Hepatocyte (in vitro differentiated cells): Measurements from ENCODE around the gene CCDC158.

ENCODE experiments used
- CTCF ChIP-seq: fragments of 200-600 bp; sonication (generic); IDR thresholded peaks from 2 replicates; pipeline ENCODE4 v1.5.1; 2016; ENCODE audit warnings: antibody characterized with exemption, mild to moderate bottlenecking; ENCODE audit not compliant: poor library complexity
- EZH2 ChIP-seq: fragments of 200-600 bp; sonication (generic); IDR thresholded peaks from 2 replicates; pipeline ENCODE4 v1.6.1; 2016; ENCODE audit warnings: antibody characterized with exemption, mild to moderate bottlenecking, borderline replicate concordance
- EZH2phosphoT487 ChIP-seq: fragments of 200-600 bp; sonication (generic); IDR thresholded peaks from one replicate; pipeline ENCODE4 v1.6.1; 2018; ENCODE audit warnings: antibody characterized with exemption, mild to moderate bottlenecking, low read depth, moderate library complexity; ENCODE audit not compliant: unreplicated experiment, severe bottlenecking

- TF ChIP-seq CTCF = no peak
- TF ChIP-seq EZH2phosphoT487 = no peak
- TF ChIP-seq EZH2 = no peak
Measured at GRCh38 chr4:76325072-76325471, 95.9 kb downstream of the CCDC158 start.
